Anterior cingulate cortex (tissue), 58 donors: Measurements from ENCODE around the gene RPTOR.
A peak's percentile ranks its signal among the peaks of the same experiment; 100 is the strongest.

Source experiments
- DNase-seq, 58 donors: peaks; one replicate each; lab custom pipeline; 2025; lab: John Stamatoyannopoulos, UW

The RPTOR gene

DNA sequence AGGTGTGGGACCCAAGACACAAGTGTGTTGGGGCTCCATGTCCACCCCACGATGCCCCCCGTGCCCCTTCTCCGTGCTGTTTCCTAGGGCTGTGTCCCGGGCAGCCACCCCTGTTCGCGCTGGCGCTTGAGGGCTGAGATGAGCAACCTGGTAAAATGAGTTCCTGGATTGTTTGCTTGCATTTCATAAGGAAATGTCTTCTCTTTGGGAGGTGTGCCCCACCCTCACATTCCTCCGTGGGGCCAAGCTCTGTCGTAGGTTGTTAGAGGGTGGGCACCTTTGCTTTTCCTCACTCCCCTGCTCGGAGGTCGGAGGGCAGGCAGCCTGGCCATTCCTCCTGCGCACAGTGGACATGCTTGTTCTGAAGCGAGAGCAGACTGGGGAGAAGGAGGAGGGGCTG, 275.7 kb downstream of the RPTOR start:
- no peak for DNase-seq

DNA sequence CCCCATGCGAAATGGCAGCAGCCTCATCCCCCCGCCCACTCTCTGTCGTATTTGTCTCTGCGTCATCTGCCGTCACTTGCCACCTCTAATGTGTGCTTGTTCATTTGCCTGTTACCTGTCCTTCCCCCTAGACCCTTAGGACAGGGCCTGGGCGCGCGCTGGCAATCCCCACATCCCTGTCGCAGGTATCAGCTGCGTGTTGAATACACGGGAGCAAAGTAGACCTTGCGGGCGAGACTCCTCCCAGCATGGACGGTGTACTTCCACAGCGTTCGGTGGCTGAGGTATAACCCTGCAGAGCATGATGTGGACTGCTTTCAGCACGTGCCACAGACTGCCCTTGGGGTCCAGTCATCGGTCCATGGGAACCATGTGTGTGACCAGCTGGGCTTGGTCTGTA, 276.9 kb downstream of the RPTOR start:
- no peak for DNase-seq

DNA sequence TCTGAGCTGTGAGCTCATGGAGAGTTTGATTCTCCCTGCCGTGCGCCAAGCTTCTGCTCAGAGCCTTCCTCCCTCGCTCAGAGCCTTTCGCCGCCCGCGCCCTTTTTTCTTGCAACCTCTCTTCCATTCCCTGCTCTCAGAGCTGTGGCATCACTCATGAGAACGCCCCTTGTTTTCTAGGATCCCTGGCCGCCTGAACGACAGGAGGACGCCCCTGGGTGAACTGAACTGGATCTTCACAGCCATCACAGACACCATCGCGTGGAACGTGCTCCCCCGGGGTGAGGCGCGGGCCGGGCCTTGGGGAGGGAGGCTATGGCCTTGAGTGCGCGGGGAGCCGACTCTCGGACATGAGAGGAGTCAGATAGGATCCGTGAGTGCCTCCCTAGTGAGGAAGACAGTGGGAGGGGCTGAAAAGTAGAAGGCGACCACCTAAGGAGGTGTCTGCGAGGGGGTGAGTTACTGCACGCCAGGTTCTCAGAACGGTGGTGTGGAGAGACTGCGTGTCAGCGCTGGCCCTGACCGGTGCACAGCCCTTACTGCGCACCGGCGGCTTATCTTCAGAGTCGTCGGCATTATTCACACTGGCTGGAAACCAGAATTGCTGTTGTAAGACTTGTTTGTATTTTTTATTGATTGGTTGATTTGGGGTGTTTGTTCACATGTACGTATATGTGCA, 277.5 kb downstream of the RPTOR start:
- no peak for DNase-seq

DNA sequence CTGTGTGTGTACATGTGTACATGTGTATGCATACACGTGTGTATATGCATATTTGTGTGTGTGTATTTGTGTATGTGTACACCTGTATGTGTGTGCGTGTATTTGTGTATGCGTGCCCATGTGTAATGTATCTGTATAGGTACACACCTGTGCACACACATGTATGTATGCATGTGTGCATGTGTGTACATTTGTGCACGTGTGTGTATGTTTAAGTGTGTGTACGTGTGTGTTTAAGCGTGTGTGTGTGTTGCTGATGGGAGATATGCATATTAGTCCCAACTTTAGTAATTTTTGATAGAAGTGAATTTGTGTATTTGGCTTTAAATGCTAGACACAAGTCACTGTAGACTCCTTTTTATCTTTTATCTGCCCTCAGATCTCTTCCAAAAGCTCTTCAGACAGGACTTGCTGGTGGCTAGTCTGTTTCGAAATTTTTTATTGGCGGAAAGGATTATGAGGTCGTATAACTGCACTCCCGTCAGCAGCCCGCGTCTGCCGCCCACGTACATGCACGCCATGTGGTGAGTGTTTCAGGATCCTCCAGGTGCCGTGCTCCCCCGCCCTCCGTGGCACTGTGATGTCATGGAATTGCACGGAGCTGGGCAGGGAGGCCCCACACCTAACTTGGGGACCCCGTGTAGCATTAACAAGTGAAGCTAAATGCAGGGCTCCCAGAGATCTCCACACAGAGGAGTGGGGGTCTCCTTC, 278.2 kb downstream of the RPTOR start:
- DNase-seq = no peak

DNA sequence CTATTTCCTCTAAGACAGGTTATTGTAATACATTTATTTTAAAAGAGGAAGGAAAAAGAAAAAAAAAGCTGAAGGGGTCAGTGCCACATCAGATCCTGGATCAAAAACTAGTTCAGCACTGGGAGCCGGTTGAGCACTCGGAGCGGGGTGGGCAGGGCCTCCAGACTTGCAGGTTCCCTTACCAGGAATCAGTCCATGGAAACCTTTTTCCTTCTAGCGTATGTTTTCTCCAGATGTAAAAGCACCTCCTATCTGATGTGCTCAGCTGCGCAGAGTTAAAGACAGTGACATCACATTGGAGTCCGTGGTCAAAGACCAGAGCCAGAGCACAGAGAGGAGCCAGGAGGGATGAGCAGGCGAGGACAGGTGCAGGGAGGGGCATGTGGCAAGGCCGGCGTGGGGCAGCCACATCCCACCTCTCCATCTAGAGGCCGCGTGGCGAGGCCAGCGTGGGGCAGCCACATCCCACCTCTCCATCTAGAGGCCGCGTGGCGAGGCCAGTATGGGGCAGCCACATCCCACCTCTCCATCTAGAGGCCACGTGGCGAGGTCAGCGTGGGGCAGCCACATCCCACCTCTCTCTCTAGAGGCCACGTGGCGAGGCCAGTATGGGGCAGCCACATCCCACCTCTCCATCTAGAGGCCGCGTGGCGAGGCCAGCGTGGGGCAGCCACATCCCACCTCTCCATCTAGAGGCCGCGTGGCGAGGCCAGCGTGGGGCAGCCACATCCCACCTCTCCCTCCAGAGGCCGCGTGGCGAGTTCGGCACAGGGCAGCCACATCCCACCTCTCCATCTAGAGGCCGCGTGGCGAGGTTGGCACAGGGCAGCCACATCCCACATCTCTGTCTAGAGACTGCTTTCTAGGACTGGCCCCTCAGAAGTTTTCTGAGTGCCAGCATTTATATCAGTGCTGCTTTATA, 280.2 kb downstream of the RPTOR start:
- DNase-seq = no peak

DNA sequence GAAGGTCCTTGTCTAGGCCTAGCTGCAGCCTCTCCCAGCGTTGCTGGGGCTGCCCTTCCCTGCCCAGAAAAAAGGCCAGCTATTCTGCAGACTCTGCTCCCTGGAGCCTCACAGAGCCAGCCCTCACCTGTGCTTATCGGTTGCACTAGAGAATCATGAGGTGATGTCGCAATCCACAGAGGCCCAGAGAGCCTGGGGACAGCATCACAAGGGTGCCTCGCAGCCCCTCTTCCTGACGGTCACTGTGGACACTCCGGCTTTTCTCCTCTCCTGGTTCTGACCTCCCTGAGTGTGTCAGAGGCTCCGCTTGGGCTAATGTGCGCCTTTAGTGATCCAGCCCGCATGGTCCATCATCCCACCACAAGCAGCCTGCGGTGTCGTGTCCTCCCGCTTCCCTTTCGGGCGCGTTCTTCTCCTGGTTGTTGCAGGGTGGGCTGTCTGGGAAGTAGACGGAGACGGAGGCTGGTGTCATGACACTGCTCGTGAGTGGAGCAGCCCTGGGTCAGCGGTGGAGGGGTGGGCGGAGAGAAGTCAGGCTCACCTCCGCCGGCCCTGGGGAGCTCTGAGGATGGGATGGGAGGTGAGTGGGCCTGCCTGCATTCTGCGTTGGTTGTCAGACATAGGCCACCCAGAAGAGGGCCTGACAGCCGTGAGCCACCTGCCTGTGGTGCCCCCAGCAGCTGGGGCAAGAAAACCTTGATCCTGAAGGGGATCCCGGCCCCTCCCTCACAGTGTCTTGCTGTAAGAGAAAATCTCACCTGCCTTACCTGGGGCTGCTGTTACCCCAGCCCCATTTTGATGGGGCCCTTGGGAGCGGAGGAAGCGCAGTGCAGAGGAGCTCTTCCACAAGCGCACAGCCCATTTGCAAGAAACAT, 281.1 kb downstream of the RPTOR start:
- no peak for DNase-seq

DNA sequence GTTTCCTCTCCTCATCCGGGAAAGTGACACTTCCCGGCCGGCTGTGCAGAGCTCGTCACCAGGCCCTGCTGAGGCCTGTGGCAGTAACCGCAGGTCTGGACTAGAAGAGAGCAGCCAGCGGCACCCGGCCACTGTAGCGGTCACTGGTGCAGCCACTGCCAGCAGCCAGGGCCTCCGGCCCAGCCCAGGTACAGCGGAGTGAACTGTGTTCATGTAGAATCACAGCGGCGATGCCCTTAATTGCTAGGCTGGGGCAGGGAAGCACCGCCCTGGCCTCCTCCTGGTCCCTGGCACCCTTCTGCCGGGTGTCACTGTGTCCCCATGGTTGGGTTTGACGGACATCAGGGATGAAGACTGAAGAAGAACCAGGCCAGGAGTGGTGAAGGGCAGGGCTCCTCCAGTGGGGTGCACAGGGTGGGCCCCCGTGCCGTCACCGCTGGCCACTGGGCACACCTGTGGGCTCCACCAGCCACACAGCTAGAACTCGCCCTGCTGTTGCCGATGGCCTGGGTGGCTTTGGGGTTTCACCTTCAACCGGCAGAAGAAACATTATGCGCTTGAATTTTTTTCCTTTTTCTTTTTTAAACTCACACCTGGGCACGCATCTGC, 281.8 kb downstream of the RPTOR start:
- no peak for DNase-seq

GRCh38 chr17:80826955-80827645, 282.5 kb downstream of the RPTOR start:
- peak in 52 of 58 donors; percentile 5 to 87 (median 56) for DNase-seq

DNA sequence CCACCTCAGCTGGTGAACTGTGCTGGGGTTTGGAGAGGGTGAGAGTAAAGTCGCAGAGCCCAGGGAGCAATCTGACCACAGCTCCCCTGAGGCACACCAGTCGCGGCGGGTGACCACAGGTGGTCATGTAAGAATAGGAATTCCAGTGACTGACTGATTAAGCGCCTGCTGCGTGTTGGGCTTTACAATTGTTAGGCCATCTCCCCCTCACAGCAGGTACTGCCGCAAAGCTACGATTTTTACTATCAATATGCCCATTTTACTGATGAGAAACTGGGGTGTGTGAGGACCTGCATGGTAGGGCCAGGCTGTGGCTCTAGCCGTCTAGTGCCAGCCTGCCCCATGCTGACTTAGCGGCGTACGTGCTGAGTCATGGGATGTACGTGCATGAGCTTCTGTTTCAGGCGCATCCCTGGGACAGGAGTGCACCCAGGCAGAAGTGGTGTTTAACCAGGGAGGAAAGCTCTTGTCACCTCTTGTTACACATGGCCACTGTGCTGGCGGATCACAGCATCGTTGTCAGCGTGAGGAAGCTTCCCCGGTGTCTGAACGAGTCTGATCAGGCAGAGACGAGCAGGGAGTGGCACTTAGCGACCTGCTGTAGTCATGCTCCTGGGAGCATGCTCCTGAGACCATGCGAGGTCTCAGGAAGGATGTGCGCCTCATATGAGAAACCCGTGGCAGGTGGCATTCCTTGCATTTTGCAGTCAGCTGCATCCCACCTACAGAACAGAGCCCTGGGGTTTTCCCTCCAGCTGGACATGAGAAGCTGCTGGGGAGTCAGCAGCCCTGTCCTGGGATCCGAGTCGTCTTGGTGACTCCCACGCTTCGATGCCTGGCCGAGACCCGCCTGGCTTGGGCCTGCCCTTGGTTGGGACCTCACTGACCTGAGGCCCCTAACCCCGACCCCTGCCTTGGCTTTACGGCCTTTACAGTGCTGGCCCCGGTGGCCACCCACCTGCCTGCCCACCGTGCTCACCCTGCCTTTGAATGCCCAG, 283.3 kb downstream of the RPTOR start:
- no peak for DNase-seq

DNA sequence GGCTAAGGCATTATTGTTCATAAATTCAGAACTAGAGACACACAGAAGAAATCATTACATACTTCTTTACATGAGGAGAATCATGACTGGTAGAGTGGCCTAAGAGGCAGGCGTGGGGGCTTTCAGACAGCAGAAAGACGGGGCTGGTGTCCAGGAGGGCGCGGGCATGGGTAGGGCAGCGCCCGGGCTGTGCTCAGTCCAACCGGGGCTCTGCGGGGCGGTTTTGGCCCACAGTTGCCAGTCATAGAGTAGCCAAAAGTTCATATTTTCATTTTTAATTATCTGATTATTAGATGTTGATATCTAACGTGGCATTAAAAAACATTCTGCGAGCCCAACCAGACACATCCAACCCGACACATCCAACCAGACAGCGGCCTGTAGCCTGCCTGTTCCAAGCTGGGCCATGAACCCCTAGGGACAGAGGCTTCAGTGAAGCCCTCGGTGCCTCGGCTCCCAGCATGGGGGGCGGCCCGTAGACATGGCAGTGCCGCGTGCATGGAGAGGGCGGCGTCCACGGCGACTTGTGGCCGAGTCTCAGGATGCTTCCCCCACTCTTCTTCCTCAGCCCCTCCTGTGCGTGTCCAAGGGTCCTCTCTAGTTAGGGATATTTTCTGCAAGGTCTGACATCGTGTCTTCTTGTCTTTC, 284.7 kb downstream of the RPTOR start:
- DNase-seq = no peak

GRCh38 chr17:80830020-80830780, 285.6 kb downstream of the RPTOR start:
- DNase-seq = no peak

DNA sequence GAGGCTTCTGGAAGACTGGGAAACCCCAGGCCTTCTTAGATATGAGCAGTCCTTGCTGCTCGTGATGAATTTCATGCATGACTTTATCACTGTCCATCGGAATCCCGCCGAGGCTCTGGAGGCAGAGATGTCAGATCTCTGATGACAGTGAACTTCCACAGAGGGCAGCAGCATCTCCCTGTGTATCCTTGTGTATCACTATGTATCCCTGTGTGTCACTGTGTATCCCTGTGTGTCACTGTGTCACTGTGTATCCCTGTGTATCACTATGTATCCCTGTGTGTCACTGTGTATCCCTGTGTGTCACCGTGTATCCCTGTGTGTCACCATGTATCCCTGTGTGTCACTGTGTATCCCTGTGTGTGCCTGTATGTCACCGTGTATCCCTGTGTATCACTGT, 286.9 kb downstream of the RPTOR start:
- DNase-seq = no peak

- peak in 38 of 58 donors; percentile 8 to 78 (median 39) for DNase-seq
Observed at GRCh38 chr17:80832266-80832676, 287.6 kb downstream of the RPTOR start.

GRCh38 chr17:80832888-80833583, 288.4 kb downstream of the RPTOR start:
- peak; percentile 21 to 95 (median 80) for DNase-seq

- peak in 27 of 58 donors; percentile 10 to 77 (median 42) for DNase-seq
Observed at GRCh38 chr17:80833952-80834892, 289.6 kb downstream of the RPTOR start.
